ENCODE results near the gene MAGIX.

DNA sequence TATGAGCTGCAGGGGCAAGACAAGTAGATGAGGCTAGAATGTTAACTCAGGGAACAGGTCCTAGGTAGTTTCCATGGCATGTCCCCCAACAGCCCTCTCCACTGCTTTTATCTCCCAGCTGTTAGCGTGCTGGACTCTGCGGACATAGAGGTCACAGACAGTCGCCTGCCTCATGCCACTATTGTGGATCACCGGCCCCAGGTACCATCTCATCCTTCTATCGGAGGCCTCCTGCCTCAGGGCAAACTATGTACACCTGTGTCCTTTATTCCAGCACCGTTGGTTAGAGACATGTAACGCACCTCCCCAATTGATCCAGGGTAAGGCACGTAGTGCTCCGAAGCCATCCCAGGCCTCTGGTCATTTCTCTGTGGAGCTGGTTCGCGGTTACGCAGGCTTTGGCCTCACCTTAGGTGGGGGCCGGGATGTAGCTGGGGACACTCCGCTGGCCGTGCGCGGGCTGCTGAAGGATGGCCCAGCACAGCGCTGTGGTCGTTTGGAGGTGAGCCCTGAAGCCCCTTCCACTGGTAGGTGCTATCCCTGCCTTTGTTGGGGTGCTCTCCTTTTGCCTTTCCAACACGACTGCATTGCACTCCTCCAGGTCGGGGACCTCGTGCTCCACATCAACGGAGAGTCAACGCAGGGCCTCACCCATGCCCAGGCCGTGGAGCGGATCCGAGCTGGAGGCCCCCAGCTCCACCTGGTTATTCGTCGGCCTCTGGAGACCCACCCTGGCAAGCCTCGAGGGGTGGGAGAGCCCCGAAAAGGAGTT, 2.2 kb downstream of the MAGIX start:
- TF ChIP-seq, protein P1, sequence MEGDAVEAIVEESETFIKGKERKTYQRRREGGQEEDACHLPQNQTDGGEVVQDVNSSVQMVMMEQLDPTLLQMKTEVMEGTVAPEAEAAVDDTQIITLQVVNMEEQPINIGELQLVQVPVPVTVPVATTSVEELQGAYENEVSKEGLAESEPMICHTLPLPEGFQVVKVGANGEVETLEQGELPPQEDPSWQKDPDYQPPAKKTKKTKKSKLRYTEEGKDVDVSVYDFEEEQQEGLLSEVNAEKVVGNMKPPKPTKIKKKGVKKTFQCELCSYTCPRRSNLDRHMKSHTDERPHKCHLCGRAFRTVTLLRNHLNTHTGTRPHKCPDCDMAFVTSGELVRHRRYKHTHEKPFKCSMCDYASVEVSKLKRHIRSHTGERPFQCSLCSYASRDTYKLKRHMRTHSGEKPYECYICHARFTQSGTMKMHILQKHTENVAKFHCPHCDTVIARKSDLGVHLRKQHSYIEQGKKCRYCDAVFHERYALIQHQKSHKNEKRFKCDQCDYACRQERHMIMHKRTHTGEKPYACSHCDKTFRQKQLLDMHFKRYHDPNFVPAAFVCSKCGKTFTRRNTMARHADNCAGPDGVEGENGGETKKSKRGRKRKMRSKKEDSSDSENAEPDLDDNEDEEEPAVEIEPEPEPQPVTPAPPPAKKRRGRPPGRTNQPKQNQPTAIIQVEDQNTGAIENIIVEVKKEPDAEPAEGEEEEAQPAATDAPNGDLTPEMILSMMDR (conservative IDR thresholded peaks at IDR 0.05), result no peak
- no peak for TF ChIP-seq ZFX (IDR thresholded peaks at IDR 0.05)
